IMR-90 (cell line): ENCODE data around the gene GCNT3. TPM values are rescaled to one million over a fixed set of nuclear protein-coding genes. Genes with fewer than 3 reads are reported as not detected.
A peak's percentile ranks its signal among the peaks of the same experiment; 100 is the strongest.

Source experiments
- ATAC-seq: fragments of 200-7000 bp; cut with Tn5 transposase; 2 replicates; pipeline ENCODE4 v1.9.1; 2020; ENCODE audit warnings: low read depth, mild to moderate bottlenecking, moderate library complexity
- BruUV-seq: library from RNA; stranded (reverse); fragments of 400-500 nt; replicated peaks from 2 replicates; lab custom pipeline; 2021; lab: Mats Ljungman, UMichigan
- CTCF ChIA-PET: fragments of 300-600 bp; formaldehyde crosslinking; extraction: SDS; loops from one replicate; lab custom pipeline; 2021; ENCODE audit warnings: antibody characterized with exemption; lab: Yijun Ruan, JAX
- POLR2A ChIA-PET: fragments of 300-600 bp; sonication (Branson Sonifier 250); formaldehyde crosslinking; loops from one replicate; lab custom pipeline; 2022; ENCODE audit warnings: antibody characterized with exemption; ENCODE audit not compliant: unreplicated experiment; lab: Charles Lee
- DNase-seq: peaks from one replicate; pipeline ENCODE4 v3.0.0; 2013
- H2AFZ ChIP-seq: replicated peaks from 2 replicates; pipeline ENCODE3; 2013; ENCODE audit warnings: low read length, mild to moderate bottlenecking; ENCODE audit not compliant: poor library complexity
- H2AK5ac ChIP-seq: 2 replicates; pipeline ENCODE4 v1.6.1; 2013; ENCODE audit warnings: low read depth, low read length, inconsistent platforms
- H2AK9ac ChIP-seq: replicated peaks from 2 replicates; pipeline ENCODE3; 2013; ENCODE audit warnings: mild to moderate bottlenecking, low read depth, low read length, moderate library complexity; ENCODE audit not compliant: poor library complexity
- H2BK120ac ChIP-seq: 2 replicates; pipeline ENCODE4 v1.6.1; 2013; ENCODE audit warnings: low read depth, low read length, inconsistent platforms
- H2BK15ac ChIP-seq: 3 replicates; pipeline ENCODE4 v1.6.1; 2013; ENCODE audit warnings: low read depth, low read length, inconsistent platforms
- H2BK20ac ChIP-seq: 2 replicates; pipeline ENCODE4 v1.6.1; 2013; ENCODE audit warnings: low read depth, mild to moderate bottlenecking, inconsistent platforms, low read length, moderate library complexity
- H2BK5ac ChIP-seq: 2 replicates; pipeline ENCODE4 v1.6.1; 2013; ENCODE audit warnings: mild to moderate bottlenecking, low read depth, low read length, inconsistent platforms; ENCODE audit not compliant: poor library complexity, severe bottlenecking
- H3K14ac ChIP-seq: replicated peaks from 2 replicates; pipeline ENCODE4 v1.6.1; 2013; ENCODE audit warnings: low read depth, low read length, inconsistent platforms
- H3K18ac ChIP-seq: 2 replicates; pipeline ENCODE4 v1.6.1; 2013; ENCODE audit warnings: low read depth, low read length, control low read depth
- H3K23ac ChIP-seq: 2 replicates; pipeline ENCODE4 v1.6.1; 2013; ENCODE audit warnings: low read depth, low read length, inconsistent platforms
- H3K27ac ChIP-seq: 2 replicates; pipeline ENCODE4 v1.5.1; 2013; ENCODE audit warnings: mild to moderate bottlenecking, control low read depth, low read length; ENCODE audit not compliant: insufficient read depth
- H3K27me3 ChIP-seq: 2 replicates; pipeline ENCODE4 v1.6.1; 2013; ENCODE audit warnings: low read length; ENCODE audit not compliant: control insufficient read depth, insufficient read depth
- H3K36me3 ChIP-seq: 2 replicates; pipeline ENCODE4 v1.6.1; 2013; ENCODE audit warnings: low read length, mixed read lengths; ENCODE audit not compliant: control insufficient read depth, insufficient read depth
- H3K4ac ChIP-seq: 2 replicates; pipeline ENCODE4 v1.6.1; 2013; ENCODE audit warnings: low read depth, low read length, inconsistent platforms
- H3K4me1 ChIP-seq: 2 replicates; pipeline ENCODE4 v1.6.1; 2013; ENCODE audit warnings: low read length, mixed read lengths; ENCODE audit not compliant: control insufficient read depth, insufficient read depth
- H3K4me2 ChIP-seq: 2 replicates; pipeline ENCODE4 v1.6.1; 2013; ENCODE audit warnings: low read depth, mild to moderate bottlenecking, control low read depth, low read length, moderate library complexity
- H3K4me3 ChIP-seq: 2 replicates; pipeline ENCODE4 v1.5.1; 2013; ENCODE audit warnings: low read depth, mild to moderate bottlenecking, control low read depth, low read length, moderate library complexity; ENCODE audit not compliant: insufficient read depth
- H3K56ac ChIP-seq: 2 replicates; pipeline ENCODE4 v1.6.1; 2013; ENCODE audit warnings: low read length, inconsistent platforms; ENCODE audit not compliant: insufficient read depth; ENCODE audit errors: extremely low read depth
- H3K79me1 ChIP-seq, 2 experiments: 2 replicates each; pipeline ENCODE4 v1.6.1; 2013; ENCODE audit warnings: low read length in 2 of 2, inconsistent platforms in 1 of 2, low read depth in 1 of 2
- H3K9ac ChIP-seq: 2 replicates; pipeline ENCODE4 v1.6.1; 2013; ENCODE audit warnings: low read depth, low read length, control low read depth
- H3K9me1 ChIP-seq: 2 replicates; pipeline ENCODE4 v1.6.1; 2013; ENCODE audit warnings: low read length, inconsistent platforms; ENCODE audit not compliant: insufficient read depth
- H3K9me3 ChIP-seq: 2 replicates; pipeline ENCODE4 v1.6.1; 2013; ENCODE audit warnings: low read length; ENCODE audit not compliant: control insufficient read depth, insufficient read depth
- H4K20me1 ChIP-seq: 2 replicates; pipeline ENCODE4 v1.6.1; 2013; ENCODE audit warnings: low read length, inconsistent platforms; ENCODE audit not compliant: insufficient read depth
- H4K5ac ChIP-seq: 2 replicates; pipeline ENCODE4 v1.6.1; 2013; ENCODE audit warnings: mild to moderate bottlenecking, low read depth, low read length, control low read depth
- H4K8ac ChIP-seq, 2 experiments: 2 replicates each; pipeline ENCODE4 v1.6.1; 2013; ENCODE audit warnings: low read depth in 2 of 2, low read length in 2 of 2, control low read depth in 1 of 2, inconsistent platforms in 1 of 2
- H4K91ac ChIP-seq: 2 replicates; pipeline ENCODE4 v1.6.1; 2013; ENCODE audit warnings: low read depth, low read length, inconsistent platforms; ENCODE audit not compliant: insufficient read depth
- CHD1 ChIP-seq: IDR thresholded peaks from 2 replicates; pipeline ENCODE4 v1.6.1; 2012; ENCODE audit warnings: low read depth, low read length, improper control_type of control experiment
- CTCF ChIP-seq: conservative IDR thresholded peaks from 2 replicates; pipeline ENCODE4 v1.5.1; 2012; ENCODE audit warnings: mild to moderate bottlenecking, low read depth, low read length, improper control_type of control experiment
- ELK1 ChIP-seq: fragments of 150-350 bp; IDR thresholded peaks from 2 replicates; pipeline ENCODE4 v1.6.1; 2016; ENCODE audit warnings: low read depth, mild to moderate bottlenecking, low read length, moderate library complexity, borderline replicate concordance
- RAD21 ChIP-seq: IDR thresholded peaks from 2 replicates; pipeline ENCODE4 v1.6.1; 2012; ENCODE audit warnings: low read length, improper control_type of control experiment
- RFX5 ChIP-seq: IDR thresholded peaks from 2 replicates; pipeline ENCODE4 v1.8.0; 2012; ENCODE audit warnings: low read depth, mild to moderate bottlenecking, low read length, moderate library complexity
- WGBS, 2 experiments: methylation state at CpG; one replicate each; pipeline versions ENCODE4 v1.1.5 to v1.1.7; 2013; ENCODE audit warnings: missing lambda C conversion rate in 2 of 2; ENCODE audit not compliant: insufficient read length in 1 of 2; ENCODE audit errors: extremely low coverage in 2 of 2; 5-methylcytosine and 5-hydroxymethylcytosine counted together
- dilution Hi-C: fragments of 300-500 bp; cut with HindIII; formaldehyde crosslinking; loops from one replicate; pipeline ENCODE4 v1.14.3; 2018; ENCODE audit warnings: low sequenced_read_pairs; ENCODE audit not compliant: unreplicated experiment
- in situ Hi-C: fragments of 300-500 bp; cut with MboI; formaldehyde crosslinking; loops from 3 replicates; pipeline ENCODE4 v1.14.3; 2019; ENCODE audit warnings: low sequenced_read_pairs, inconsistent platforms, mixed read lengths
- intact Hi-C: fragments of 100-400 bp; cut with micrococcal nuclease; formaldehyde crosslinking; loops from 2 replicates; pipeline ENCODE4 v1.10.0; 2022
- polyA plus RNA-seq, 3 experiments: library from polyadenylated mRNA; depleted of rRNA; stranded (reverse); fragments of >200 nt; gene quantifications; 2 replicates each; pipeline ENCODE4 v1.2.3, GENCODE V29; 2012; ENCODE audit warnings: low replicate concordance in 1 of 3
- total RNA-seq: library from RNA; depleted of rRNA; stranded (reverse); fragments of >200 nt; gene quantifications from 2 replicates; pipeline ENCODE4 v1.2.3, GENCODE V29; 2012

Gene GCNT3
- total and polyA plus RNA-seq, 2 of the 4 experiments (the other 2 are of a cell fraction), result not detected

- in situ Hi-C loops, result no loop called here
- no CpG with 5 or more reads among the region's 4 CpGs for WGBS, 2 experiments
- Histone ChIP-seq H3K36me3 (peaks cover 4% of the 10 kb centered on the region; the same call in 1 of the 2 replicates), H3K4me3 (no peak overlapping the region), H3K9me3 (no peaks in the 10 kb centered on the region), H2AFZ (no peak overlapping the region), H3K9ac (no peak overlapping the region), H4K5ac (no peak overlapping the region), H3K79me1 (no peaks in the 10 kb centered on the region), H3K27ac (no peak overlapping the region), H4K20me1 (no peaks in the 10 kb centered on the region), H3K23ac (no peak overlapping the region; the same call in 1 of the 2 replicates), H3K4ac (no peak overlapping the region), H3K4me1 (no peaks in the 10 kb centered on the region), H3K14ac (no peak overlapping the region), H2BK15ac (no peak overlapping the region), H4K8ac (no peak overlapping the region), H2AK5ac (no peak overlapping the region), H3K27me3 (no peaks in the 10 kb centered on the region), H3K56ac (no peak overlapping the region), H4K91ac (no peak overlapping the region), H2BK20ac (no peak overlapping the region), H3K18ac (no peak overlapping the region), H2BK5ac (no peak overlapping the region), H3K4me2 (no peak overlapping the region), H2BK120ac (no peak overlapping the region), H2AK9ac (no peak overlapping the region), H3K9me1 (no peaks in the 10 kb centered on the region)
- ChIA-PET POLR2A (no interaction called here), CTCF (interaction anchor here (0.8 to 1.3 kb wide), 4 partner anchors 9 to 100 kb away, joined by 3 to 4 read pairs (median 4); partner anchors contain the start of gene GCNT3)
- DNase-seq (no peak), ATAC-seq (peak; percentile 71)
- dilution Hi-C loops, result no loop called here
- no TSS peak for BruUV-seq
- TF ChIP-seq CTCF (0 out of 2 replicates have a peak, but pooled peaks have one; percentile 27), RAD21 (peak; percentile 9; the same call in 1 of the 2 replicates), CHD1 (no peak), RFX5 (no peak), ELK1 (no peak)
- intact Hi-C loops, result no loop called here
These were observed 21.1 kb downstream of the GCNT3 start for GRCh38 chr15:59632714-59633113.
